GM12878 (cell line): ENCODE data around the gene KDSR. TPM values are rescaled to one million over a fixed set of nuclear protein-coding genes. Genes with fewer than 3 reads are reported as not detected.
A peak's percentile ranks its signal among the peaks of the same experiment; 100 is the strongest.

Experiments
- CBX5 ChIP-seq: sonication (generic); IDR thresholded peaks from 2 replicates; pipeline ENCODE4 v1.6.1; 2016; ENCODE audit warnings: low read depth, moderate library complexity, mild to moderate bottlenecking, inconsistent platforms
- CHD1 ChIP-seq: IDR thresholded peaks from 2 replicates; pipeline ENCODE4 v1.6.1; 2012; ENCODE audit warnings: low read depth, low read length, improper control_type of control experiment
- CUX1 ChIP-seq: IDR thresholded peaks from 2 replicates; pipeline ENCODE4 v1.6.1; 2012; ENCODE audit warnings: improper control_type of control experiment, low read depth, low read length; ENCODE audit not compliant: insufficient replicate concordance
- FOXK2 ChIP-seq: fragments of 450-650 bp; IDR thresholded peaks from 2 replicates; pipeline ENCODE4 v1.6.1; 2017; ENCODE audit warnings: mild to moderate bottlenecking, moderate library complexity
- GATAD2B ChIP-seq: fragments of 450-650 bp; conservative IDR thresholded peaks from 2 replicates; pipeline ENCODE4 v1.6.1; 2017; ENCODE audit warnings: low read depth, mild to moderate bottlenecking, moderate library complexity
- IRF3 ChIP-seq: fragments of 450-650 bp; IDR thresholded peaks from 2 replicates; pipeline ENCODE4 v1.6.1; 2014; ENCODE audit warnings: mild to moderate bottlenecking
- JUNB ChIP-seq: IDR thresholded peaks from 2 replicates; pipeline ENCODE4 v1.6.1; 2016; ENCODE audit warnings: antibody characterized with exemption, mild to moderate bottlenecking
- MTA2 ChIP-seq: fragments of 450-650 bp; IDR thresholded peaks from 2 replicates; pipeline ENCODE4 v1.6.1; 2016; ENCODE audit warnings: low read depth, mild to moderate bottlenecking, moderate library complexity
- NR2F1 ChIP-seq: fragments of 450-650 bp; conservative IDR thresholded peaks from 2 replicates; pipeline ENCODE4 v1.6.1; 2017; ENCODE audit warnings: mild to moderate bottlenecking
- PKNOX1 ChIP-seq: fragments of 450-650 bp; IDR thresholded peaks from 2 replicates; pipeline ENCODE4 v1.6.1; 2016; ENCODE audit warnings: mild to moderate bottlenecking
- POLR2A ChIP-seq: IDR thresholded peaks from 2 replicates; pipeline ENCODE4 v1.6.1; 2011; ENCODE audit warnings: low read depth, mild to moderate bottlenecking, low read length
- RFX5 ChIP-seq: IDR thresholded peaks from 2 replicates; pipeline ENCODE4 v1.6.1; 2011; ENCODE audit warnings: low read depth, low read length, improper control_type of control experiment
- SKIL ChIP-seq: fragments of 450-650 bp; IDR thresholded peaks from 2 replicates; pipeline ENCODE4 v1.6.1; 2017; ENCODE audit warnings: mild to moderate bottlenecking, low read depth, inconsistent platforms; ENCODE audit not compliant: poor library complexity, severe bottlenecking
- SMC3 ChIP-seq: IDR thresholded peaks from 2 replicates; pipeline ENCODE4 v1.6.1; 2011; ENCODE audit warnings: low read length, improper control_type of control experiment, borderline replicate concordance
- SP1 ChIP-seq: IDR thresholded peaks from one replicate; pipeline ENCODE4 v1.6.1; 2011; ENCODE audit warnings: low read depth, low read length
- SPI1 ChIP-seq: IDR thresholded peaks from 2 replicates; pipeline ENCODE4 v1.6.1; 2011; ENCODE audit warnings: low read depth, mild to moderate bottlenecking, low read length, moderate library complexity, borderline replicate concordance; ENCODE audit not compliant: insufficient read depth
- SRF ChIP-seq, 2 experiments: IDR thresholded peaks; 2 replicates each; pipeline ENCODE4 v1.6.1; 2011; ENCODE audit warnings: low read depth in 2 of 2, low read length in 2 of 2, mild to moderate bottlenecking in 1 of 2, moderate library complexity in 1 of 2
- TBL1XR1 ChIP-seq: IDR thresholded peaks from 2 replicates; pipeline ENCODE4 v1.6.1; 2012; ENCODE audit warnings: low read depth, low read length, improper control_type of control experiment
- USF2 ChIP-seq: IDR thresholded peaks from 2 replicates; pipeline ENCODE4 v1.6.1; 2011; ENCODE audit warnings: low read depth, low read length, improper control_type of control experiment, borderline replicate concordance
- ZNF24 ChIP-seq: fragments of 450-650 bp; IDR thresholded peaks from 2 replicates; pipeline ENCODE4 v1.6.1; 2017; ENCODE audit warnings: antibody characterized with exemption, mild to moderate bottlenecking
- ZNF384 ChIP-seq: IDR thresholded peaks from 2 replicates; pipeline ENCODE4 v1.6.1; 2012; ENCODE audit warnings: low read depth, mild to moderate bottlenecking, low read length, improper control_type of control experiment, borderline replicate concordance
- polyA plus RNA-seq, 11 experiments: library from polyadenylated mRNA; depleted of rRNA in 4 of 11; unstranded in 6 of 11; stranded (reverse) in 5 of 11; fragments of >200 nt; fragmentation: Nextera tagmentation in 4 of 11; fragmentation: Illumina TruSeq in 1 of 11; extraction: Ambion mirVana in 4 of 11; extraction: Trizol in 1 of 11; gene quantifications; 1 replicate in 1 of 11; 2 replicates in 10 of 11; pipeline versions ENCODE4 v1.2.1 to v1.2.3, GENCODE V29; 2011 to 2016; ENCODE audit warnings: inconsistent platforms in 2 of 11, missing spikeins in 2 of 11, low read depth in 1 of 11
- total RNA-seq, 4 experiments: library from RNA; depleted of rRNA in 3 of 4; stranded (reverse); fragments of >200 nt in 3 of 4; fragmentation: Illumina TruSeq in 1 of 4; extraction: Trizol in 1 of 4; gene quantifications; 2 replicates each; pipeline versions ENCODE4 v1.2.1 to v1.2.3, GENCODE V29; 2013 to 2021

KDSR gene
- total and polyA plus RNA-seq, 10 of the 15 experiments (the other 5 are each of a cell fraction or from before 2014, with no cell fraction given) = 5.2 to 25.9 (median 14.3) TPM

- TF ChIP-seq ZNF24 = peak; percentile 96
- no peak for TF ChIP-seq FOXK2
- TF ChIP-seq SRF (IDR thresholded peaks at IDR 0.05; ENCODE audit: low read depth in 2 of 2, low read length in 2 of 2) = no peak
- TF ChIP-seq MTA2 = 0 out of 2 replicates have a peak, but pooled peaks have one; percentile 20
- TF ChIP-seq SPI1 = peak; percentile 47; the same call in 1 of the 2 replicates
- peak; percentile 16 for TF ChIP-seq SKIL
- no peak for TF ChIP-seq RFX5
- TF ChIP-seq GATAD2B = no peak
- TF ChIP-seq ZNF384 = no peak
- peak; percentile 12; the same call in 1 of the 2 replicates for TF ChIP-seq CHD1
- no peak for TF ChIP-seq USF2
- no peak for TF ChIP-seq PKNOX1
- TF ChIP-seq SMC3 = no peak; the same call in 1 of the 2 replicates
- no peak for TF ChIP-seq NR2F1
- TF ChIP-seq TBL1XR1 = peak; percentile 65; the same call in 1 of the 2 replicates
- TF ChIP-seq IRF3 = no peak
- TF ChIP-seq POLR2A = peak; percentile 30; the same call in 1 of the 2 replicates
- TF ChIP-seq CUX1 = peak; percentile 33
- TF ChIP-seq JUNB = no peak
- TF ChIP-seq SP1 = no peak
- no peak for TF ChIP-seq CBX5
These were observed 54.1 kb downstream of the KDSR start (continued) for GRCh38 chr18:63312737-63313395.
